ENCODE measurements around the gene CYP26B1. TPM values are rescaled to one million over a fixed set of nuclear protein-coding genes. Genes with fewer than 3 reads are reported as not detected.

CYP26B1 gene
- total RNA-seq: 10 to 100 TPM in 1 of 2 donors, 1 to 10 TPM in 1; 6.0 to 20.8 TPM

GRCh38 chr2:72147303-72147971, at the start of gene CYP26B1:
Gene CYP26B1, minus strand, starts transcription at chr2:72147862. Its CDS starts 28 bp downstream, at chr2:72147834.
- Histone ChIP-seq H3K9me3 (no peaks in the 10 kb centered on the region), H3K36me3 (no peaks in the 10 kb centered on the region), H3K27me3 (replicated peaks; ENCODE audit: insufficient read depth) (no peaks in the 10 kb centered on the region), H3K27ac (no peak within 1 kb of the TSS), H3K4me1 (ENCODE audit: control insufficient read depth in 1 of 2, low read depth in 2 of 2) (peaks cover 35 to 58% of the 10 kb centered on the region in 2 donors), H3K4me3 (peak within 1 kb of the TSS; percentile 83)
- DNase-seq (ENCODE audit: low spot score): no peak
- ATAC-seq (ENCODE audit: insufficient number of reproducible peaks, low FRiP score, low read depth): no peak
- no peak for TF ChIP-seq CTCF (IDR thresholded peaks at IDR 0.05)

GRCh38 chr2:72193723-72194122, 46.1 kb upstream of the CYP26B1 start:
- DNase-seq (ENCODE audit: low spot score) (no peak), ATAC-seq (ENCODE audit: insufficient number of reproducible peaks, low FRiP score, low read depth) (no peak)
- Histone ChIP-seq H3K4me3 (no peak overlapping the region), H3K9me3 (no peaks in the 10 kb centered on the region), H3K27me3 (replicated peaks; ENCODE audit: insufficient read depth) (no peaks in the 10 kb centered on the region), H3K27ac (no peak overlapping the region), H3K4me1 (ENCODE audit: control insufficient read depth in 1 of 2, low read depth in 2 of 2) (no peaks in the 10 kb centered on the region), H3K36me3 (no peaks in the 10 kb centered on the region)
- TF ChIP-seq CTCF (IDR thresholded peaks at IDR 0.05): no peak

- Histone ChIP-seq H3K4me1 (ENCODE audit: control insufficient read depth in 1 of 2, low read depth in 2 of 2) (no peaks in the 10 kb centered on the region), H3K27me3 (replicated peaks; ENCODE audit: insufficient read depth) (no peaks in the 10 kb centered on the region), H3K9me3 (no peaks in the 10 kb centered on the region), H3K4me3 (no peak overlapping the region), H3K27ac (no peak overlapping the region), H3K36me3 (no peaks in the 10 kb centered on the region)
- DNase-seq (ENCODE audit: low spot score) (no peak), ATAC-seq (ENCODE audit: insufficient number of reproducible peaks, low FRiP score, low read depth) (no peak)
- no peak for TF ChIP-seq CTCF (IDR thresholded peaks at IDR 0.05)
Observed at GRCh38 chr2:72191441-72191840, 43.8 kb upstream of the CYP26B1 start.

GRCh38 chr2:72185206-72185605, 37.5 kb upstream of the CYP26B1 start:
- Histone ChIP-seq H3K27me3 (replicated peaks; ENCODE audit: insufficient read depth) (no peaks in the 10 kb centered on the region), H3K36me3 (no peaks in the 10 kb centered on the region), H3K27ac (no peak overlapping the region), H3K9me3 (no peaks in the 10 kb centered on the region), H3K4me3 (no peak overlapping the region), H3K4me1 (ENCODE audit: control insufficient read depth in 1 of 2, low read depth in 2 of 2) (peaks cover 0 to 7% of the 10 kb centered on the region in 2 donors)
- ATAC-seq (ENCODE audit: insufficient number of reproducible peaks, low FRiP score, low read depth) (no peak), DNase-seq (ENCODE audit: low spot score) (no peak)
- TF ChIP-seq CTCF (IDR thresholded peaks at IDR 0.05): no peak

GRCh38 chr2:72183466-72183865, 35.8 kb upstream of the CYP26B1 start:
- H3K9me3 ChIP-seq: no peaks in the 10 kb centered on the region
- no peak for ATAC-seq (ENCODE audit: insufficient number of reproducible peaks, low FRiP score, low read depth)
- H3K27me3 ChIP-seq (replicated peaks; ENCODE audit: insufficient read depth): no peaks in the 10 kb centered on the region
- H3K36me3 ChIP-seq: no peaks in the 10 kb centered on the region
- H3K4me1 ChIP-seq (ENCODE audit: control insufficient read depth in 1 of 2, low read depth in 2 of 2): peaks cover 0 to 7% of the 10 kb centered on the region in 2 donors
- H3K27ac ChIP-seq: no peak overlapping the region
- TF ChIP-seq CTCF (IDR thresholded peaks at IDR 0.05): no peak
- no peak for DNase-seq (ENCODE audit: low spot score)
- H3K4me3 ChIP-seq: no peak overlapping the region

All from thoracic aorta (tissue), 2 donors.